ENCODE data around the gene PATE4.

PATE4 gene

DNA sequence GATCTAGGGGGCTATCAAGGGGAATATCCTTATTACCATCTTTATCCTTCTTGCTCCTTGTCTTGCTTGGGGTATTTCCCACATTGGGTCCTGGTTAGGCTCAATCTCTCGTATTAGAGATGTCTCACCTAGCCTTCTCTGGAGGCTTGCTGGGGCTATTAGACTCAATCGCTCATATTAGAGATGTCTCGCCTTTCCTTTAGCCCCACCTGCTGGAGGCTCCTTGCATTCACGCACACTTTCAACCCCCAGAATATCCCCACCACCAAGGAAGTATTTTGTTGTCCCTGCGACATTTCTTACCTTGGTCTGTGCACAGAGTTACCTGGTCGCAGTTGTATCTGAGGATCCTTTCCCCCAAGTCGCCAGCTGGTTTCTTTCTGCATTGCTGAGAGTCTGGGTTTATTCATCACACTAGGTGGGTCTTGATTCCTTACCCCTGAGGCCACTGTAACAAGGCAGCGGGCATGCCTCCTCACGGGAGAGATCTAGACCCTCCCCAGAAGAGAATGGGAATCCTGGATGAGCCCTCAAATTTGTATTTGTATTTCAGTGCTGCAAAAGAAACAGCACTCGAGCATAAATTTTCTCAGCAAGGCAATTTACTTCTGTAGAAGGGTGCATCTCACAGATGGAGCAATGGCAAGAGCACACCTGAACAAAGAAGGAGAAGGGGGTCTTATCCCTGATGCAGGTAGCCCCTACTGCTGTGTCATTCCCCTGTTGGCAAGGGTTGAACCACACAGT, 38.4 kb downstream of the PATE4 start:
- POLR2A ChIA-PET = no interaction called here
- TF ChIP-seq NFRKB (IDR thresholded peaks at IDR 0.05) (no peak), TARDBP (IDR thresholded peaks at IDR 0.05) (no peak), ELF4 (IDR thresholded peaks at IDR 0.05) (no peak), SP1 (IDR thresholded peaks at IDR 0.05) (no peak), L3MBTL2 (conservative IDR thresholded peaks at IDR 0.05) (no peak), ZNF384 (IDR thresholded peaks at IDR 0.05) (no peak), BHLHE40 (IDR thresholded peaks at IDR 0.05; ENCODE audit: borderline replicate concordance) (no peak), LEF1 (IDR thresholded peaks at IDR 0.05; ENCODE audit: borderline replicate concordance) (no peak), SUZ12 (IDR thresholded peaks at IDR 0.05) (no peak), CTBP1 (IDR thresholded peaks at IDR 0.05; ENCODE audit: borderline replicate concordance) (no peak)
- DNase-seq (ENCODE audit: extremely low spot score) = peak; percentile 65
- CTCF ChIA-PET = interaction anchor here (0.6 kb wide), 1 partner anchor 444 kb away, joined by 3 read pairs; no protein-coding TSS in a partner anchor

DNA sequence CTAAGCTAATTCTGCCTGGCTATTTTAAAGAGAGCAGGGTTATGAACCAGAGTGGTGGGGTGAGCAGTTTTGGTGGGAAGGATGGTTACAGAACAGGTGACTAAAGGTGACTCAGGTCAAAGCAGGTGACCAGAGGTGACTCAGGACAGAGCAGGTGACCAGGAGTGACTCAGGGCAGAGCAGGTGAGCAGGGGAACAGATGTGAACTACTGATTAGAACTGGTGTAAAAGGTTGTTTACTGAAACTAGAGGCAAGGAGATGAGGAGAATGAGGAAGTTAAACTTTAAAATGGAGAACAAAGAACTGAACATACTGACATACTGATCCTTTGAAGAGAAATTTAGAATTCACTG, 39.0 kb downstream of the PATE4 start:
- TF ChIP-seq ELF4 (IDR thresholded peaks at IDR 0.05) (no peak), ARNT (IDR thresholded peaks at IDR 0.05) (no peak), LEF1 (IDR thresholded peaks at IDR 0.05; ENCODE audit: borderline replicate concordance) (no peak), FOXK2 (IDR thresholded peaks at IDR 0.05) (no peak), SUZ12 (IDR thresholded peaks at IDR 0.05) (no peak), CTBP1 (IDR thresholded peaks at IDR 0.05; ENCODE audit: borderline replicate concordance) (no peak), HDGF (IDR thresholded peaks at IDR 0.05; ENCODE audit: borderline replicate concordance) (no peak), TARDBP (IDR thresholded peaks at IDR 0.05) (no peak)
- TF ChIP-seq, protein P1, sequence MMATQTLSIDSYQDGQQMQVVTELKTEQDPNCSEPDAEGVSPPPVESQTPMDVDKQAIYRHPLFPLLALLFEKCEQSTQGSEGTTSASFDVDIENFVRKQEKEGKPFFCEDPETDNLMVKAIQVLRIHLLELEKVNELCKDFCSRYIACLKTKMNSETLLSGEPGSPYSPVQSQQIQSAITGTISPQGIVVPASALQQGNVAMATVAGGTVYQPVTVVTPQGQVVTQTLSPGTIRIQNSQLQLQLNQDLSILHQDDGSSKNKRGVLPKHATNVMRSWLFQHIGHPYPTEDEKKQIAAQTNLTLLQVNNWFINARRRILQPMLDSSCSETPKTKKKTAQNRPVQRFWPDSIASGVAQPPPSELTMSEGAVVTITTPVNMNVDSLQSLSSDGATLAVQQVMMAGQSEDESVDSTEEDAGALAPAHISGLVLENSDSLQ (IDR thresholded peaks at IDR 0.05) = no peak
- ChIA-PET CTCF (interaction anchor here (0.6 kb wide), 1 partner anchor 444 kb away, joined by 3 read pairs; no protein-coding TSS in a partner anchor), POLR2A (no interaction called here)
- no peak for DNase-seq (ENCODE audit: extremely low spot score)

DNA sequence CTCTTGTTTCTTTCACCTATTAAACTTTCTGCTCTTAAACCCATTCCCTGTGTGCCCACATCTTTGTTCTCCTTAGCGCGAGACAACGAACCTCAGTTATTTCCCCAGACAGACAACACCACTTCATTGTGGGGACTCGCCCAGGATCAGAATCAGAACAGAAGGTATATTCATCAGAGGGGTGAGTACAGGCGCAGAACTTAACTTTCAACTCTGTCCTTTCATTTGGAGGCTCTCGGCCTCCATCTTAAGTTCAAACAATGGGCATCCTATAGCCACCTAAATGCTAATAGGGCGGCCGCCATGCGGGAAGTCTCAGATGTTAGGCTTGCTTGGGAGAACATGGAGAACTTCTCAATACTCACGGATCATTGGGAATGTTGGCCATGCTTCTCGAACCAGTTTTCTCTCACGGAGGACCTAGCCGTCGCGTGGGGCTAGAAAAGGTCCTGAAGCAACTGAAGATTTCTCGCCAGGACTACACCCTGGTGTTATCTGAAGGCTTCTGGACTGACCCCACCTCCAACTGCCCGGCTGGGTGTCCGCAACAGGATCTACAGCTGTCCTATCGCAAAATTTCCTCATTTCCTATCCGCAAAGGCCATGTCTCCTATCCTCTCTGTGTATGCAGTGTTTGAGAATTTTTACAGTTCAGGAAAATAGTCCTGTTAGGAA, 40.9 kb downstream of the PATE4 start:
- TF ChIP-seq BHLHE40 (IDR thresholded peaks at IDR 0.05; ENCODE audit: borderline replicate concordance) = no peak
- no peak for TF ChIP-seq SP1 (IDR thresholded peaks at IDR 0.05)
- no peak for TF ChIP-seq LEF1 (IDR thresholded peaks at IDR 0.05; ENCODE audit: borderline replicate concordance)
- no peak for TF ChIP-seq ELF4 (IDR thresholded peaks at IDR 0.05)
- TF ChIP-seq CTBP1 (IDR thresholded peaks at IDR 0.05; ENCODE audit: borderline replicate concordance) = no peak
- TF ChIP-seq SUZ12 (IDR thresholded peaks at IDR 0.05) = no peak
- TF ChIP-seq FOXA1 (IDR thresholded peaks at IDR 0.05) = no peak
- TF ChIP-seq FOXM1 (IDR thresholded peaks at IDR 0.05; ENCODE audit: borderline replicate concordance) = no peak
- TF ChIP-seq ZNF384 (IDR thresholded peaks at IDR 0.05) = no peak
- no peak for TF ChIP-seq FOXK2 (IDR thresholded peaks at IDR 0.05)
- TF ChIP-seq HDGF (IDR thresholded peaks at IDR 0.05; ENCODE audit: borderline replicate concordance) = no peak
- TF ChIP-seq L3MBTL2 (conservative IDR thresholded peaks at IDR 0.05) = no peak
- no peak for TF ChIP-seq NFRKB (IDR thresholded peaks at IDR 0.05)
- ChIA-PET POLR2A (no interaction called here), CTCF (no interaction called here)
- DNase-seq (ENCODE audit: extremely low spot score) = no peak

DNA sequence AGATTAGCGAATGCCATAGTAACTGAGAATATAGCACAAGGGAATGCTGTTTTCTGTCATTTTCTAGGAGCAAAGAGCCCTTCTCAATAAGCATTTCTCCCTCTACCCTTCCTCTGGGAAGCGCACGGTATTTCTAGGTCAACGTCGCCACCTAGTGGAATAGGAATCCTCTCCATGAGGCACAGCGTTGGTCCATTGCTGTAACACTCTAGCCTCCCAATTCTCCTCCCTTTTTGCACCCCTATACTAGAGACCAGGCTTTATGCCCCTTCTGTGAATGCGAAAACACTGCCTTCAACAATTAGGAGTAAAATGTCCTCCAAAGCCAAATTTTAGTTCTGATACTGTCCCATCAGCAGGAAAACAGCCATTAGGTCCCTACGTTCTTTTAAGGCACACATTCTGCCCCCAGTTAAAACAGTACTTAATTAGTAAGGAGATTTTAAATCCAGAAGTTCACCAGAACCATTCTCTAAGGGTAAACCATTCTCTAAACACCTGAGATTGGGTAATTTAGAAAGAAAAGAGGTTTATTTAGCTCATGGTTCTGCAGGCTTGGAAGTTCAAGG, 41.5 kb downstream of the PATE4 start:
- TF ChIP-seq L3MBTL2 (conservative IDR thresholded peaks at IDR 0.05) = no peak
- no peak for TF ChIP-seq SUZ12 (IDR thresholded peaks at IDR 0.05)
- no peak for TF ChIP-seq LEF1 (IDR thresholded peaks at IDR 0.05; ENCODE audit: borderline replicate concordance)
- TF ChIP-seq HDGF (IDR thresholded peaks at IDR 0.05; ENCODE audit: borderline replicate concordance) = no peak
- no peak for TF ChIP-seq FOXK2 (IDR thresholded peaks at IDR 0.05)
- no peak for TF ChIP-seq ZNF384 (IDR thresholded peaks at IDR 0.05)
- no peak for TF ChIP-seq SP1 (IDR thresholded peaks at IDR 0.05)
- TF ChIP-seq NFRKB (IDR thresholded peaks at IDR 0.05) = no peak
- POLR2A ChIA-PET = no interaction called here
- CTCF ChIA-PET = interaction anchor here (0.7 to 0.8 kb wide), 2 partner anchors 12 to 150 kb away, joined by 3 to 7 read pairs; partner anchors contain the start of gene HYLS1
- DNase-seq (ENCODE audit: extremely low spot score) = peak; percentile 65

DNA sequence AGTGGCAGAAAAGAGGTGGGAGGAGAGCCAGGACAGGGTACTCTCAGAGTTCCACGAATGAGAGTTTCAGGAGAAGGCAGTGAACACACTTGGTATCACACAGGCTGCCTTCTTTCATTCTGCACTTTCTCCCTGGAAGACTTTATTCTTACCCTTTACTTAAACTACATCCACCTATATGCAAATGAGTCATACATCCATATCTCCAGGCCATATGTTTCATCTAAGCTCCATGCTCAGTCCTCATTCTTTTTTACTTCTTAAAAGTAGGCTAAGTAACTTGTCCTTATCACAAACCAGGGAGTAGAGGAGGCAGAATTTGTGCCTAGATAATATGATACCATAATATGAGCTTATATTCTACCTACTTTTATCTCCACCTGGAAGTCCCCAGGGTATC, 48.2 kb downstream of the PATE4 start:
- POLR2A ChIA-PET = no interaction called here
- CTCF ChIA-PET = no interaction called here
- no peak for TF ChIP-seq FOXK2 (IDR thresholded peaks at IDR 0.05)
- DNase-seq (ENCODE audit: extremely low spot score) = no peak

DNA sequence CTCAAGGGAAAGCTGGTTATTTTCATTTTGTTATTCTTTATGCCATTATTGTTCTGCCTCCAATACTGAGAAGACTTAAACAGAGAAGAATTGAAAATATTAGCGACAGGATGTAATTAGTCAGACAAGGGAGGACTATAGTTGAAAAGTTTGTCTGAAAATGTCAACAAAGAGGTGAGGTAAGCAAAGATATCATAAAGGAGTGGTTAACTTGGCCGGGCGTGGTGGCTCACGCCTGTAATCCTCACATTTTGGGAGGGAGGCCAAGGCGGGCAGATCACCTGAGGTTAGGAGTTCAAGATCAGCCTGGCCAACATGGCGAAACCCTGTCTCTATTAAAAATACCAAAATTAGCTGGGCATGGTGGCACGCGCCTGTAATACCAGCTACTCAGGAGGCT, 50.3 kb downstream of the PATE4 start:
- ChIA-PET POLR2A (no interaction called here), CTCF (no interaction called here)
- DNase-seq (ENCODE audit: extremely low spot score) = no peak
- TF ChIP-seq L3MBTL2 (conservative IDR thresholded peaks at IDR 0.05) = no peak
- TF ChIP-seq FOXA1 (IDR thresholded peaks at IDR 0.05) = no peak
- no peak for TF ChIP-seq SUZ12 (IDR thresholded peaks at IDR 0.05)
- TF ChIP-seq, protein P1 (IDR thresholded peaks at IDR 0.05) = no peak
- no peak for TF ChIP-seq BHLHE40 (IDR thresholded peaks at IDR 0.05; ENCODE audit: borderline replicate concordance)
- TF ChIP-seq TARDBP (IDR thresholded peaks at IDR 0.05) = no peak
- TF ChIP-seq ELF4 (IDR thresholded peaks at IDR 0.05) = no peak
- TF ChIP-seq LEF1 (IDR thresholded peaks at IDR 0.05; ENCODE audit: borderline replicate concordance) = no peak
- no peak for TF ChIP-seq ZNF384 (IDR thresholded peaks at IDR 0.05)
- TF ChIP-seq CTBP1 (IDR thresholded peaks at IDR 0.05; ENCODE audit: borderline replicate concordance) = no peak
- TF ChIP-seq ARNT (IDR thresholded peaks at IDR 0.05) = no peak
